Stimulated activated naive CD8-positive, alpha-beta T cell treated with anti-CD3 and anti-CD28 coated beads, Interleukin-15, amount 100 ng/mL, for 72 hours (primary cell): ENCODE measurements around the gene ERCC4.
"Not testable (repeated sequence)": the region's sequence is repeated elsewhere in the genome, so short reads cannot be mapped to it uniquely, and the experiment has no call there.

Source experiments
- ATAC-seq: fragments of 150-1000 bp; cut with Tn5 transposase; 2 replicates; pipeline ENCODE4 v1.10.0; 2021; ENCODE audit warnings: mild to moderate bottlenecking, moderate library complexity
- DNase-seq, 2 donors: peaks; one replicate each; pipeline ENCODE4 v3.0.0; 2021 to 2022
- H3K27ac Mint-ChIP-seq, 2 donors: one replicate each; pipeline ENCODE4 v1.8.0; 2022; ENCODE audit warnings: mild to moderate bottlenecking in 2 of 2, mixed read lengths in 2 of 2, moderate library complexity in 2 of 2
- H3K27me3 Mint-ChIP-seq: one replicate; pipeline ENCODE4 v1.8.0; 2022; ENCODE audit warnings: mixed read lengths
- H3K4me1 Mint-ChIP-seq: one replicate; pipeline ENCODE4 v1.8.0; 2022; ENCODE audit warnings: mild to moderate bottlenecking, mixed read lengths
- H3K4me3 Mint-ChIP-seq, 2 donors: one replicate each; pipeline ENCODE4 v1.8.0; 2022; ENCODE audit warnings: mild to moderate bottlenecking in 2 of 2, mixed read lengths in 2 of 2, moderate library complexity in 1 of 2
- H3K9me3 Mint-ChIP-seq, 2 donors: one replicate each; pipeline ENCODE4 v1.8.0; 2022; ENCODE audit warnings: mixed read lengths in 2 of 2

The ERCC4 gene

GRCh38 chr16:13919683-13920509 is at the start of gene ERCC4:
TSS of gene ERCC4 (plus strand) at chr16:13920154. CDS start at chr16:13920166, 12 bp downstream.
- Mint-ChIP-seq H3K27me3 (no peaks in the 10 kb centered on the region), H3K4me3 (peak within 1 kb of the TSS; percentile 95 to 100), H3K9me3 (no peaks in the 10 kb centered on the region), H3K4me1 (peaks cover 26% of the 10 kb centered on the region), H3K27ac (peak within 1 kb of the TSS; percentile 99 to 100)
- peak; percentile 98 for ATAC-seq
- peak; percentile 98 to 100 for DNase-seq

- ATAC-seq, result no peak
- no peak overlapping the region for H3K4me3 Mint-ChIP-seq
- H3K4me1 Mint-ChIP-seq, result no peaks in the 10 kb centered on the region
- no peak for DNase-seq
- peaks cover 29% of the 10 kb centered on the region for H3K27me3 Mint-ChIP-seq
- H3K9me3 Mint-ChIP-seq, result no peaks in the 10 kb centered on the region
- H3K27ac Mint-ChIP-seq, result no peak overlapping the region
Measured at GRCh38 chr16:13873835-13874438, 46.0 kb upstream of the ERCC4 start.

GRCh38 chr16:13875614-13876284 is 44.2 kb upstream of the ERCC4 start:
- no peaks in the 10 kb centered on the region for H3K4me1 Mint-ChIP-seq

GRCh38 chr16:13883276-13883675 is 36.7 kb upstream of the ERCC4 start:
- Mint-ChIP-seq H3K9me3 (peaks cover 3 to 8% of the 10 kb centered on the region in 2 donors), H3K27ac (no peak overlapping the region), H3K27me3 (peaks cover 18% of the 10 kb centered on the region), H3K4me1 (no peaks in the 10 kb centered on the region), H3K4me3 (no peak overlapping the region)
- DNase-seq, result no peak
- no peak for ATAC-seq

More at GRCh38 chr16:13875614-13876284, 44.2 kb upstream of the ERCC4 start:
- Mint-ChIP-seq H3K27me3 (peaks cover 19% of the 10 kb centered on the region), H3K27ac (no peak overlapping the region), H3K9me3 (no peaks in the 10 kb centered on the region), H3K4me3 (no peak overlapping the region)
- no peak for ATAC-seq
- DNase-seq, result no peak

- Mint-ChIP-seq H3K27ac (no peak overlapping the region), H3K9me3 (peaks cover 6 to 8% of the 10 kb centered on the region in 2 donors), H3K4me1 (no peaks in the 10 kb centered on the region), H3K4me3 (no peak overlapping the region), H3K27me3 (peaks cover 18% of the 10 kb centered on the region)
- ATAC-seq (no peak), DNase-seq (no peak)
Measured at GRCh38 chr16:13883881-13884280, 36.1 kb upstream of the ERCC4 start.

GRCh38 chr16:13885700-13886099 is 34.3 kb upstream of the ERCC4 start:
- Mint-ChIP-seq H3K9me3 (peaks cover 13% of the 10 kb centered on the region in 2 donors), H3K4me3 (no peak overlapping the region)

GRCh38 chr16:13886608-13887007 is 33.3 kb upstream of the ERCC4 start:
- Mint-ChIP-seq H3K9me3 (peaks cover 13% of the 10 kb centered on the region in 2 donors), H3K4me1 (no peaks in the 10 kb centered on the region), H3K27me3 (peaks cover 18% of the 10 kb centered on the region), H3K27ac (no peak overlapping the region), H3K4me3 (no peak overlapping the region)
- DNase-seq (no peak), ATAC-seq (no peak)

More at GRCh38 chr16:13885700-13886099, 34.3 kb upstream of the ERCC4 start:
- Mint-ChIP-seq H3K27me3 (peaks cover 18% of the 10 kb centered on the region), H3K4me1 (no peaks in the 10 kb centered on the region), H3K27ac (no peak overlapping the region)
- DNase-seq (no peak), ATAC-seq (no peak)

- not testable (repeated sequence) for H3K27ac Mint-ChIP-seq, H3K4me3 Mint-ChIP-seq, H3K4me1 Mint-ChIP-seq, DNase-seq, ATAC-seq
- Mint-ChIP-seq H3K27me3 (peaks cover 26% of the 10 kb centered on the region), H3K9me3 (peaks cover 13% of the 10 kb centered on the region in 2 donors)
Measured at GRCh38 chr16:13889323-13889722, 30.6 kb upstream of the ERCC4 start.

- H3K27ac Mint-ChIP-seq, result no peak overlapping the region
- peaks cover 9 to 13% of the 10 kb centered on the region in 2 donors for H3K9me3 Mint-ChIP-seq
- no peak overlapping the region for H3K4me3 Mint-ChIP-seq
- H3K4me1 Mint-ChIP-seq, result no peaks in the 10 kb centered on the region
- no peak for DNase-seq
- H3K27me3 Mint-ChIP-seq, result peaks cover 8% of the 10 kb centered on the region
- no peak for ATAC-seq
Measured at GRCh38 chr16:13892301-13892700, 27.7 kb upstream of the ERCC4 start.

- no peak for ATAC-seq
- H3K4me1 Mint-ChIP-seq, result no peaks in the 10 kb centered on the region
- H3K9me3 Mint-ChIP-seq, result peaks cover 2 to 4% of the 10 kb centered on the region in 2 donors
- H3K4me3 Mint-ChIP-seq, result no peak overlapping the region
- H3K27me3 Mint-ChIP-seq, result peaks cover 8% of the 10 kb centered on the region
- no peak overlapping the region for H3K27ac Mint-ChIP-seq
- no peak for DNase-seq
Measured at GRCh38 chr16:13895516-13895915, 24.4 kb upstream of the ERCC4 start.

GRCh38 chr16:13896543-13897182 is 23.3 kb upstream of the ERCC4 start:
- ATAC-seq, result no peak
- DNase-seq, result no peak
- Mint-ChIP-seq H3K4me3 (no peak overlapping the region), H3K27me3 (peaks cover 8% of the 10 kb centered on the region), H3K4me1 (no peaks in the 10 kb centered on the region), H3K9me3 (peaks cover 0 to 4% of the 10 kb centered on the region in 2 donors), H3K27ac (no peak overlapping the region)

- DNase-seq, result no peak
- no peak for ATAC-seq
- Mint-ChIP-seq H3K4me3 (no peak overlapping the region), H3K9me3 (peaks cover 0 to 4% of the 10 kb centered on the region in 2 donors), H3K27ac (no peak overlapping the region), H3K4me1 (no peaks in the 10 kb centered on the region), H3K27me3 (peaks cover 1% of the 10 kb centered on the region)
Measured at GRCh38 chr16:13897806-13898205, 22.1 kb upstream of the ERCC4 start.

- Mint-ChIP-seq H3K27ac (no peak overlapping the region), H3K4me1 (no peaks in the 10 kb centered on the region), H3K4me3 (no peak overlapping the region), H3K9me3 (peaks cover 0 to 4% of the 10 kb centered on the region in 2 donors), H3K27me3 (no peaks in the 10 kb centered on the region)
- DNase-seq (no peak), ATAC-seq (no peak)
Measured at GRCh38 chr16:13898233-13898632, 21.7 kb upstream of the ERCC4 start.

GRCh38 chr16:13902052-13902451 is 17.9 kb upstream of the ERCC4 start:
- no peaks in the 10 kb centered on the region for H3K4me1 Mint-ChIP-seq
- no peak overlapping the region for H3K4me3 Mint-ChIP-seq
- H3K27me3 Mint-ChIP-seq, result peaks cover 20% of the 10 kb centered on the region
- ATAC-seq, result no peak
- H3K27ac Mint-ChIP-seq, result no peak overlapping the region
- DNase-seq, result no peak
- no peaks in the 10 kb centered on the region for H3K9me3 Mint-ChIP-seq

GRCh38 chr16:13902677-13903076 is 17.3 kb upstream of the ERCC4 start:
- DNase-seq, result no peak
- no peak overlapping the region for H3K4me3 Mint-ChIP-seq
- peaks cover 25% of the 10 kb centered on the region for H3K27me3 Mint-ChIP-seq
- H3K27ac Mint-ChIP-seq, result no peak overlapping the region
- ATAC-seq, result no peak
- no peaks in the 10 kb centered on the region for H3K9me3 Mint-ChIP-seq
- H3K4me1 Mint-ChIP-seq, result no peaks in the 10 kb centered on the region
